GM10266 (cell line): ENCODE measurements around the gene PPP1R36.

Experiments
- DNase-seq: peaks from one replicate; pipeline ENCODE4 v3.0.0; 2012; ENCODE audit errors: extremely low spot score
- CTCF ChIP-seq: IDR thresholded peaks from 2 replicates; pipeline ENCODE4 v1.5.1; 2012; ENCODE audit warnings: mild to moderate bottlenecking, low read depth; ENCODE audit not compliant: control insufficient read depth, insufficient read depth; ENCODE audit errors: missing control alignments

The PPP1R36 gene

GRCh38 chr14:64504310-64504896 is 45.4 kb upstream of the PPP1R36 start, which contains the start of gene ZBTB1:
ZBTB1 (plus strand) TSS chr14:64504770; CDS start chr14:64521505, 16,735 bp downstream.
- no peak for TF ChIP-seq CTCF
- peak; percentile 69 for DNase-seq

- peak; percentile 83 for DNase-seq
- no peak for TF ChIP-seq CTCF
Measured at GRCh38 chr14:64504897-64505794, 44.6 kb upstream of the PPP1R36 start.

GRCh38 chr14:64506721-64507120 is 43.0 kb upstream of the PPP1R36 start:
- no peak for TF ChIP-seq CTCF
- DNase-seq, result no peak

GRCh38 chr14:64507376-64508156 is 42.2 kb upstream of the PPP1R36 start:
- no peak for TF ChIP-seq CTCF
- DNase-seq, result no peak

- peak; percentile 56 for DNase-seq
- no peak for TF ChIP-seq CTCF
Measured at GRCh38 chr14:64508215-64508776, 41.5 kb upstream of the PPP1R36 start.

GRCh38 chr14:64509036-64509435 is 40.7 kb upstream of the PPP1R36 start:
- TF ChIP-seq CTCF, result no peak
- DNase-seq, result no peak
